Brain microvascular endothelial cell (primary cell): Measurements from ENCODE around the gene ITGBL1.

Source experiments
- DNase-seq: peaks from one replicate; pipeline ENCODE4 v3.0.0-alpha.2; 2020
- H3K27ac ChIP-seq: fragments of 250-450 bp; sonication (Bioruptor Pico); 2 replicates; pipeline ENCODE4 v1.5.1; 2020; ENCODE audit warnings: mild to moderate bottlenecking, moderate library complexity
- H3K27me3 ChIP-seq: fragments of 250-450 bp; sonication (Bioruptor Pico); replicated peaks from 2 replicates; pipeline ENCODE4 v1.5.1; 2020; ENCODE audit warnings: mild to moderate bottlenecking
- H3K36me3 ChIP-seq: fragments of 250-450 bp; sonication (Bioruptor Pico); replicated peaks from 2 replicates; pipeline ENCODE4 v1.5.1; 2020; ENCODE audit warnings: mild to moderate bottlenecking
- H3K4me3 ChIP-seq: 2 replicates; pipeline ENCODE4 v1.5.1; 2011; ENCODE audit warnings: low read depth, mild to moderate bottlenecking, control low read depth, low read length, moderate library complexity
- in situ Hi-C: cut with HindIII; loops from 2 replicates; pipeline ENCODE4 v1.10.0; 2017; ENCODE audit warnings: low sequenced_read_pairs, low pct_ligation_motif_present
- TF ChIP-seq, protein P1 (sequence below): IDR thresholded peaks from 2 replicates; pipeline ENCODE4 v1.5.1; 2011; ENCODE audit warnings: low read depth, mild to moderate bottlenecking, moderate library complexity, low read length, control low read depth, inconsistent platforms; ENCODE audit errors: missing control alignments

Gene ITGBL1

DNA sequence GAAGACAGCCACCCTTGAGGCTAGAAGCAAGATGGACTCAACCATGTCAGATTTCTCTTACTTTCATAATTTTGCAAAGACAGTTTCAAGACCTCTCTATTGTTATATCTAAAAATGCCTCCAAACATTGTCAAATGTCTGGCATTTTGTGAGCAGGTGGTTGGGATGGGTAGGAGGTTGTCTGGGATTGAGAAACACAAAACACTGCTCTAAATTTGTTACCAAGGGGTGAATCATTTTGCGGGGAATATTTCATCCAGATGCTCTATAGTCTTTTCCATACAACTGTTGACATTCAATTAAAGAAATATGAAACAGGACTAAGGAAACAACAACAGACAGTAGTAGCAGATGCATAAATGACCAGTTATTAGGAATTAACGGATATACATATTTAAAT, 208.2 kb downstream of the ITGBL1 start:
- Histone ChIP-seq H3K4me3 (no peak overlapping the region), H3K27me3 (no peaks in the 10 kb centered on the region), H3K36me3 (no peaks in the 10 kb centered on the region), H3K27ac (no peak overlapping the region)
- DNase-seq = no peak
- TF ChIP-seq, protein P1, sequence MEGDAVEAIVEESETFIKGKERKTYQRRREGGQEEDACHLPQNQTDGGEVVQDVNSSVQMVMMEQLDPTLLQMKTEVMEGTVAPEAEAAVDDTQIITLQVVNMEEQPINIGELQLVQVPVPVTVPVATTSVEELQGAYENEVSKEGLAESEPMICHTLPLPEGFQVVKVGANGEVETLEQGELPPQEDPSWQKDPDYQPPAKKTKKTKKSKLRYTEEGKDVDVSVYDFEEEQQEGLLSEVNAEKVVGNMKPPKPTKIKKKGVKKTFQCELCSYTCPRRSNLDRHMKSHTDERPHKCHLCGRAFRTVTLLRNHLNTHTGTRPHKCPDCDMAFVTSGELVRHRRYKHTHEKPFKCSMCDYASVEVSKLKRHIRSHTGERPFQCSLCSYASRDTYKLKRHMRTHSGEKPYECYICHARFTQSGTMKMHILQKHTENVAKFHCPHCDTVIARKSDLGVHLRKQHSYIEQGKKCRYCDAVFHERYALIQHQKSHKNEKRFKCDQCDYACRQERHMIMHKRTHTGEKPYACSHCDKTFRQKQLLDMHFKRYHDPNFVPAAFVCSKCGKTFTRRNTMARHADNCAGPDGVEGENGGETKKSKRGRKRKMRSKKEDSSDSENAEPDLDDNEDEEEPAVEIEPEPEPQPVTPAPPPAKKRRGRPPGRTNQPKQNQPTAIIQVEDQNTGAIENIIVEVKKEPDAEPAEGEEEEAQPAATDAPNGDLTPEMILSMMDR = no peak
- in situ Hi-C loops = no loop called here

DNA sequence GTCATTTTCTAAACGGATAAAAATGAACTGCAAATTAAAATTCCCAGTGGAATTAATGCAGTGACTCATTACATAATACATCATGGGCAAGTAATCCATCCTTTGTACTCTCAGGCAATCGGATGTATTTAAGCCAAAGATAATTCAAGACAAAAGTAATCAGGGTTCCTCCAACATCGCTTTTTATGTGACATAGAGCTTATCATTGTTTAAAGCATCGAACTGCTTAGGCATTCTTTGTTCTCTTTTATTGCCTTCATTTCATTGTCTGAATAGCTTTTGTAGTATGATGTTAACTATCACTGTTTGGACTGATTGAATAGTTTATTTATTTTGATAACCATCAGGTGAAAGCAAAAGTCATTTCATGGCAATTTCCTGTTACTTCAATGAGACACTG, 209.4 kb downstream of the ITGBL1 start:
- Histone ChIP-seq H3K36me3 (no peaks in the 10 kb centered on the region), H3K27me3 (no peaks in the 10 kb centered on the region), H3K4me3 (no peak overlapping the region), H3K27ac (no peak overlapping the region)
- TF ChIP-seq, protein P1 = no peak
- DNase-seq = no peak
- in situ Hi-C loops = no loop called here

DNA sequence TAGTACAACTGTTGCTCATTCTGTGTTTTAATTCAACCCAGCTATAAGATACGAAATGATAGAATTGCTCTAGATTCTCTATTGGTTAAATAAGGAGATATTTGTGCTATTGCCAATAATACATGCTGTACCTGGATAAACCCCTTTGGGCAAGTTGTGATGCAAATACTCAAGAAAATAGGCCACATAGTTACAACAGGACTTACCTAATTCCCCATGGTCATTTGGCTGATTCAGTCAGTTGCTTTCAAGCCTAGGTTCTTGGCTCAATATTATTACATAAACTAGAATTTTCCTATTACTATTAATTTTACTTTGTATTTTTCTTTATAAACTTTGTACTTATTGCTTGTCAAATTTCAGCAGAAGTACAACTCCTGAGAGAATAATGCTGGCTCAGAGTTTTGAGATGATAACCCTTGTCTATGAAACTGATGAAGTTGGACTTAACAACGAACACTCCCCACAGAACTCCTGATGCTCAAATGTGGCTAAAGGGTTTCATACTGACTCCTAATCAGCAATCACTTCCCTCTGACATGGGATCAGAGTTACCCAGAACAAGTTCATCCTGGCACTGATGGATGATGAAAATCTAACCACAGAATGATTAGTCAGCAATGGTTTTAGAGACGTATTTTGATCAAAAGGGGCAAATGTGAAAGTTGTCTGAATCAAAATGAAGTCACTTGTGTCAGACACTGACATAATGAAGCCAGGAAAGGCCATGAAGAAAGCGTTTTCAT, 221.1 kb downstream of the ITGBL1 start:
- H3K27me3 ChIP-seq = no peaks in the 10 kb centered on the region
- no peak for DNase-seq
- no peak overlapping the region for H3K4me3 ChIP-seq
- TF ChIP-seq, protein P1 = no peak
- no peaks in the 10 kb centered on the region for H3K36me3 ChIP-seq
- in situ Hi-C loops = no loop called here
- no peak overlapping the region for H3K27ac ChIP-seq

DNA sequence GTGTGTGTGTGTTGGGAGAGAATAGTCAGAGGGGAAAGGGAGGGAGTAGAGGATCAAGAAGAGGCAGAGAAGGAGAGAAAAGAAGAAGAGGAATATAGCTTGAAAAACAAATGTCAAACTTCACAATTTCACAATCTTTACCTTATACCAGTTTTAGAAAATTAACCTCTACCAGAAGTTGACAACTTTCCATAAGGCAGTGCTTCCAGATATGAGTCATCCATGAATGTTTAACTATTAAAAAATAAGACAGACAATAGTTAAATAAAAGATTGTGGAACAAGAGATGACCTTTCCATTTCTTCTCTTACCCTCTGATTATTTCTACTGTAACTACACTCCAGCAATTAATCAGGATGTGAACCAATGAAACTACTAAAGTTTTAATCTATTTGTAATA, 229.4 kb downstream of the ITGBL1 start:
- in situ Hi-C loops = no loop called here
- H3K27me3 ChIP-seq = no peaks in the 10 kb centered on the region
- H3K27ac ChIP-seq = no peak overlapping the region
- no peak overlapping the region for H3K4me3 ChIP-seq
- DNase-seq = no peak
- TF ChIP-seq, protein P1 = no peak
- no peaks in the 10 kb centered on the region for H3K36me3 ChIP-seq

DNA sequence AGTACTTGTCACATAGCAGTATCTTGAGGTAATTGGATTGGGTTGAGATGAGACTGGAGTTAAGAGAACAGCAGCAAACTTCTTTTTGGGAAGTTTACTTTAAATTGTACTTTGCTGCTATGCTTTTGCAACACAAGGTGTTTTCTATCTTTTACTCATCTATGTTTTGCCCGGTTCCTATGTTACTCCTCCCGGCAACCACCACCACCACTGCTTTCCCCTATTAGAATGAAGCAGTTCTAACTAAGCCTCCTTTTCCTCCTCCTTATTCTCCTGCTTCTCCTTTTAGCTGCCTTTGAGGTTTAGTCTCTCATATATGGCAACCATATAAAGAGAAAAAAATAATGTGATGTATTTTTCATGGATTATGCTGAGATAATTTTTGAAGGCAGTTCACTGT, 233.5 kb downstream of the ITGBL1 start:
- TF ChIP-seq, protein P1 = no peak
- no peak for DNase-seq
- in situ Hi-C loops = no loop called here
- Histone ChIP-seq H3K27me3 (no peaks in the 10 kb centered on the region), H3K4me3 (no peak overlapping the region), H3K36me3 (no peaks in the 10 kb centered on the region), H3K27ac (no peak overlapping the region)

DNA sequence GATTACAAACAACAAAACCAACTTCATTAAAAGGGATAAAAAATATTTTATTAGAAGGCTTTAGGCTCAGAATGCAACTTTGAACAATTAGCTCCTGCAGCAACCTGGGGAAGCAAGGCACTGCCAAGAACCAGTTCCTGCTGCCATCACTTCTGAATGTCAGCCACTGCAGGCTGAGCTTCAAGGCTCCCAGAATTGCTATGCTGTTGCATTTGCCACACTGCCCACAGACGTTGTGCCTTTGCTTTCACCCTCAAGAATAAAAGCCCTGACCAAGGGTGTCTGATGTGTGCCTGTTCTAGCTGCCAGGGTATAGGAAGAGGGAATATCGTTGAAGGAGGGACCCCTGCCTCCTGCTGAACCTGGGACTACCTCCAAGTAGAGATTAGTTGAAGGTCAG, 238.4 kb downstream of the ITGBL1 start:
- TF ChIP-seq, protein P1 = no peak
- in situ Hi-C loops = no loop called here
- no peaks in the 10 kb centered on the region for H3K36me3 ChIP-seq
- H3K4me3 ChIP-seq = no peak overlapping the region
- DNase-seq = no peak
- no peaks in the 10 kb centered on the region for H3K27me3 ChIP-seq
- no peak overlapping the region for H3K27ac ChIP-seq
